ENCODE results near the gene CDH8.

CDH8 gene

GRCh38 chr16:61681673-61682072 lies 354.6 kb downstream of the CDH8 start:
- H3K79me2 ChIP-seq (ENCODE audit: insufficient read depth, low read length): no peaks in the 10 kb centered on the region
- DNase-seq (no peak), ATAC-seq (ENCODE audit: insufficient read depth, low read depth) (no peak)
- H3K4me3 ChIP-seq (ENCODE audit: low read depth in 1 of 2, low read length in 2 of 2): no peak overlapping the region
- no peaks in the 10 kb centered on the region for H3K36me3 ChIP-seq (ENCODE audit: insufficient read depth, low read length)
- H3K9ac ChIP-seq (ENCODE audit: low read depth, low read length): no peak overlapping the region
- no peaks in the 10 kb centered on the region for H4K20me1 ChIP-seq (ENCODE audit: insufficient read depth, low read length)
- H3K27ac ChIP-seq (ENCODE audit: low read length): no peak overlapping the region
- no peaks in the 10 kb centered on the region for H3K4me1 ChIP-seq (ENCODE audit: insufficient read depth, low read length)
- no peaks in the 10 kb centered on the region for H3K27me3 ChIP-seq (ENCODE audit: insufficient read depth, low read length, poor library complexity)
- H3K4me2 ChIP-seq (ENCODE audit: insufficient read depth, low read length): no peak overlapping the region
- no peak overlapping the region for H2AFZ ChIP-seq (ENCODE audit: low read depth, low read length)
- no peaks in the 10 kb centered on the region for H3K9me3 ChIP-seq (ENCODE audit: insufficient read depth, low read length, severe bottlenecking)
- no peak for TF ChIP-seq EZH2 (IDR thresholded peaks at IDR 0.05; ENCODE audit: borderline replicate concordance, low read depth, low read length, severe bottlenecking)
- no peak for TF ChIP-seq CTCF (IDR thresholded peaks at IDR 0.05; ENCODE audit: borderline replicate concordance, extremely low read depth, low read length, poor library complexity, severe bottlenecking)

- no peak overlapping the region for H3K9ac ChIP-seq (ENCODE audit: low read depth, low read length)
- H3K4me1 ChIP-seq (ENCODE audit: insufficient read depth, low read length): no peaks in the 10 kb centered on the region
- no peaks in the 10 kb centered on the region for H3K27me3 ChIP-seq (ENCODE audit: insufficient read depth, low read length, poor library complexity)
- no peaks in the 10 kb centered on the region for H4K20me1 ChIP-seq (ENCODE audit: insufficient read depth, low read length)
- no peak overlapping the region for H3K4me2 ChIP-seq (ENCODE audit: insufficient read depth, low read length)
- no peaks in the 10 kb centered on the region for H3K9me3 ChIP-seq (ENCODE audit: insufficient read depth, low read length, severe bottlenecking)
- TF ChIP-seq EZH2 (IDR thresholded peaks at IDR 0.05; ENCODE audit: borderline replicate concordance, low read depth, low read length, severe bottlenecking) (no peak), CTCF (IDR thresholded peaks at IDR 0.05; ENCODE audit: borderline replicate concordance, extremely low read depth, low read length, poor library complexity, severe bottlenecking) (no peak)
- H3K4me3 ChIP-seq (ENCODE audit: low read depth in 1 of 2, low read length in 2 of 2): no peak overlapping the region
- ATAC-seq (ENCODE audit: insufficient read depth, low read depth): no peak
- H2AFZ ChIP-seq (ENCODE audit: low read depth, low read length): no peak overlapping the region
- H3K79me2 ChIP-seq (ENCODE audit: insufficient read depth, low read length): no peaks in the 10 kb centered on the region
- no peak overlapping the region for H3K27ac ChIP-seq (ENCODE audit: low read length)
- DNase-seq: no peak
- H3K36me3 ChIP-seq (ENCODE audit: insufficient read depth, low read length): no peaks in the 10 kb centered on the region
Measured at GRCh38 chr16:61681124-61681523, 355.1 kb downstream of the CDH8 start.

DNA sequence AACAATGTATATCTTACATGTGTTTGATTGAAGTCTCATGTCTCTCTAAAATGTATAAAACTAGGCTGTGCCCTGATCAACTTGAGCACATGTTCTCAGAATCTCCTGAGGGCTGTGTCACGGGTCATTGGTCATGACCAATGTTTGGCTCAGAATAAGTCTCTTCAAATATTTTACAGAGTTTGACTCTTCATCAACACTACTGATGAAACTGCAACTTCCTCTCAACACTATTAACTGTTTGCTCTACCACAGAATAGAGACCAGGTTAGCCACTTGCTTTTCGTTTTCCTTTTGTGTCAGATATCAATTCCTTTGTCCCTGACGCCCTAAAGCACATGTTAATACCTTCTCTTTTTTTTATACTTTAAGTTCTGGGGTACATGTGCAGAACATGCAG lies 358.1 kb downstream of the CDH8 start:
- H3K79me2 ChIP-seq (ENCODE audit: insufficient read depth, low read length): no peaks in the 10 kb centered on the region
- H3K4me1 ChIP-seq (ENCODE audit: insufficient read depth, low read length): no peaks in the 10 kb centered on the region
- no peak overlapping the region for H3K4me3 ChIP-seq (ENCODE audit: low read depth in 1 of 2, low read length in 2 of 2)
- H3K27me3 ChIP-seq (ENCODE audit: insufficient read depth, low read length, poor library complexity): no peaks in the 10 kb centered on the region
- ATAC-seq (ENCODE audit: insufficient read depth, low read depth) (no peak), DNase-seq (no peak)
- no peak overlapping the region for H3K27ac ChIP-seq (ENCODE audit: low read length)
- H2AFZ ChIP-seq (ENCODE audit: low read depth, low read length): no peak overlapping the region
- no peak overlapping the region for H3K9ac ChIP-seq (ENCODE audit: low read depth, low read length)
- H3K36me3 ChIP-seq (ENCODE audit: insufficient read depth, low read length): no peaks in the 10 kb centered on the region
- H4K20me1 ChIP-seq (ENCODE audit: insufficient read depth, low read length): no peaks in the 10 kb centered on the region
- no peak overlapping the region for H3K4me2 ChIP-seq (ENCODE audit: insufficient read depth, low read length)
- TF ChIP-seq CTCF (IDR thresholded peaks at IDR 0.05; ENCODE audit: borderline replicate concordance, extremely low read depth, low read length, poor library complexity, severe bottlenecking): no peak
- no peak for TF ChIP-seq EZH2 (IDR thresholded peaks at IDR 0.05; ENCODE audit: borderline replicate concordance, low read depth, low read length, severe bottlenecking)
- H3K9me3 ChIP-seq (ENCODE audit: insufficient read depth, low read length, severe bottlenecking): no peaks in the 10 kb centered on the region

- Histone ChIP-seq H3K9me3 (ENCODE audit: insufficient read depth, low read length, severe bottlenecking) (no peaks in the 10 kb centered on the region), H3K9ac (ENCODE audit: low read depth, low read length) (no peak overlapping the region), H3K4me2 (ENCODE audit: insufficient read depth, low read length) (no peak overlapping the region), H3K79me2 (ENCODE audit: insufficient read depth, low read length) (no peaks in the 10 kb centered on the region), H3K27me3 (ENCODE audit: insufficient read depth, low read length, poor library complexity) (no peaks in the 10 kb centered on the region), H3K36me3 (ENCODE audit: insufficient read depth, low read length) (no peaks in the 10 kb centered on the region), H3K4me3 (ENCODE audit: low read depth in 1 of 2, low read length in 2 of 2) (no peak overlapping the region), H2AFZ (ENCODE audit: low read depth, low read length) (no peak overlapping the region), H3K4me1 (ENCODE audit: insufficient read depth, low read length) (no peaks in the 10 kb centered on the region), H3K27ac (ENCODE audit: low read length) (no peak overlapping the region), H4K20me1 (ENCODE audit: insufficient read depth, low read length) (no peaks in the 10 kb centered on the region)
- TF ChIP-seq CTCF (IDR thresholded peaks at IDR 0.05; ENCODE audit: borderline replicate concordance, extremely low read depth, low read length, poor library complexity, severe bottlenecking) (no peak), EZH2 (IDR thresholded peaks at IDR 0.05; ENCODE audit: borderline replicate concordance, low read depth, low read length, severe bottlenecking) (no peak)
- ATAC-seq (ENCODE audit: insufficient read depth, low read depth) (no peak), DNase-seq (no peak)
Measured at GRCh38 chr16:61677776-61678175, 358.5 kb downstream of the CDH8 start.

All from DND-41 (cell line).